BLaER1 treated with 17β-estradiol and CSF1 and Interleukin-3, amounts not matched to agents 10 nM and 100 nM (cell line): ENCODE results near the gene GTF3C1.

Experiments
- H3K27ac ChIP-seq, 11 experiments: shearing (Covaris generic); formaldehyde crosslinking; 2 replicates each; pipeline ENCODE4 v1.8.1; 2022
- H3K27me3 ChIP-seq, 11 experiments: shearing (Covaris generic); formaldehyde crosslinking; 2 replicates each; pipeline ENCODE4 v1.8.1; 2022
- H3K36me3 ChIP-seq, 11 experiments: shearing (Covaris generic); formaldehyde crosslinking; 2 replicates each; pipeline ENCODE4 v1.8.1; 2022
- H3K4me1 ChIP-seq, 10 experiments: shearing (Covaris generic); formaldehyde crosslinking; 2 replicates each; pipeline ENCODE4 v1.8.1; 2022
- H3K4me2 ChIP-seq, 11 experiments: shearing (Covaris generic); formaldehyde crosslinking; 2 replicates each; pipeline ENCODE4 v1.8.1; 2022
- H3K4me3 ChIP-seq, 10 experiments: shearing (Covaris generic); formaldehyde crosslinking; 2 replicates each; pipeline ENCODE4 v1.8.1; 2022
- H3K9ac ChIP-seq, 11 experiments: shearing (Covaris generic); formaldehyde crosslinking; 2 replicates each; pipeline ENCODE4 v1.8.1; 2022
- H3K9me3 ChIP-seq, 11 experiments: shearing (Covaris generic); formaldehyde crosslinking; replicated peaks in 1 of 11; 2 replicates each; pipeline ENCODE4 v1.8.1; 2022
- H4K20me1 ChIP-seq, 11 experiments: shearing (Covaris generic); formaldehyde crosslinking; 2 replicates each; pipeline ENCODE4 v1.8.1; 2022
- Cebpa-rat ChIP-seq, 11 experiments: shearing (Covaris generic); IDR thresholded peaks; 2 replicates each; pipeline ENCODE4 v1.8.1; 2022

Gene GTF3C1

GRCh38 chr16:27506771-27507170 lies 42.9 kb downstream of the GTF3C1 start:
- Histone ChIP-seq H3K36me3 (peaks cover 97 to 100% (median 99%) of the 10 kb centered on the region in 11 experiments), H3K27ac (no peak overlapping the region), H4K20me1 (peaks cover 0 to 31% (median 0%) of the 10 kb centered on the region in 11 experiments; a peak in 4 of 22 replicates)

DNA sequence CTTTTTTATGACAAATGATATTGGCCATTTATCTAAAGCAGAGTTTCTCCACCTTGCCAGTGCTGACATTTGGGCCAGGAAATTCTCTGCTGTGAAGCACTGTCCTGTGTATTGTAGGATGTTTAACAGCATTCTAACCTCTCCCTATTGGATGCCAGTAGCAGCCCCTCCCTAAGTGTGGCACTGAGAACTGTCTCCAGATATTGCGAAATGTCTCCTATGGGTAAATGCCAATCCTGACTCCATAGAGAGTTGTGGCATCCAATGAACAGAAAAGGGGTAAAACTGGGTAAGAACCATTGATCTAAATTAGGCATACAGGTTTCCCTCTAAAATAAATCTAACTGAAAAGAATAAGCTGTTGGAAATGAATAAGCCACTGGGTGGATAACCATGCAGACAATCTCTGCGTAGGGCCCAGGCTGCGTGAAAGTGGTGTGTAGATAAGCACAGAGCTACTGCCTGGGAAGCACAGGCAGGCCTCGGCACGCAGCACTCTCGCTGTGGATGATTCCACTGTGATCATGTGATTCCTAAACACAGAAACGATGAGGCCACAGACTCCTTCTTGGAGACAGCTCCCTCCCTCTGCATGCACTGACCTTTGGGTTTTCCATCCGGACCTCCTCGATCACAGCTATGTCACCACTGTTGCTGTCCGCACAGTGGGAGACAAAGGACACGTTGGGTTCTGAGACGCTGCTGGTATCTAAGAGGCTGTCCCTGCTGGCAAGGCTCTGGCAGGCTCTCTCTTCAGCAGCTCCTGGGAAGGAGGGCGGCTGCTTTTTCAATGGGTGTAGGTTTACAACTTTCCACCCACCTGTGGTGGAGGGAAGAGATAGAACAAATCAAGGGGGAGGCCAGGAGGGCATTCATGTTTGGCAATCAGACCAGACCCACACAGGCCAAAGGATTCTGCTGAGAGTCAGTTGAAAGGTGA lies 44.1 kb downstream of the GTF3C1 start:
- peak in 7 of 11 experiments; percentile 45 to 89 (median 64); a peak in 11 of 22 replicates for TF ChIP-seq Cebpa-rat (IDR thresholded peaks at IDR 0.05)
- H3K36me3 ChIP-seq, result peaks cover 97 to 100% (median 99%) of the 10 kb centered on the region in 11 experiments
- no peaks in the 10 kb centered on the region for H3K27me3 ChIP-seq

More at GRCh38 chr16:27506771-27507170, 42.9 kb downstream of the GTF3C1 start:
- H3K27me3 ChIP-seq, result no peaks in the 10 kb centered on the region
- no peak for TF ChIP-seq Cebpa-rat (IDR thresholded peaks at IDR 0.05)
- no peaks in the 10 kb centered on the region for H3K9me3 ChIP-seq
- H3K4me1 ChIP-seq, result 0 out of 20 replicates have a peak, but pooled peaks cover 0 to 3% (median 0%) of the 10 kb centered on the region in 10 experiments
- no peak overlapping the region for H3K9ac ChIP-seq
- H3K4me2 ChIP-seq, result no peak overlapping the region
- H3K4me3 ChIP-seq, result no peak overlapping the region

DNA sequence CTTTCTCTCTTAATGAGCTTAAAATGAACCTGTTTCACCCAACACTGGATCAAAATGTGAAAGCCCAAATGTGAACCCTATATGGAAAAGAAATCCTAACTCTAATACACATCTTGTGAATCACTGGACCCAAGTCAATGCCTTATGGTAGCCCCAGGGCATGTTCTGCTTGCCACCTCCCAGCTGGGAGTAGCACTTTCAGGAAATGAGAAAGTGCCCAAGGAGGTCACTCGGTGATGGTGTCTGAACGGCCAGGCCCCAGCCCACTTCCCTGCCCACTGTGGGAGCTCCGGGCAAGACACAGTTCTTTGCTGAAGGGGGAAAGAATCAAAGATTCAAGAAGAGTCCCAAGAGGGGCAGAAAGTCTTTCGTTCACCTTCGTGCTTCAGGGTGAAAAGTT lies 46.1 kb downstream of the GTF3C1 start:
- Histone ChIP-seq H3K4me3 (no peak overlapping the region), H3K27ac (no peak overlapping the region), H3K4me2 (no peak overlapping the region), H3K36me3 (peaks cover 98 to 100% (median 99%) of the 10 kb centered on the region in 11 experiments), H3K4me1 (0 out of 20 replicates have a peak, but pooled peaks cover 0 to 4% (median 0%) of the 10 kb centered on the region in 10 experiments), H3K9ac (no peak overlapping the region), H4K20me1 (peaks cover 0 to 29% (median 0%) of the 10 kb centered on the region in 11 experiments; a peak in 4 of 22 replicates), H3K9me3 (no peaks in the 10 kb centered on the region), H3K27me3 (no peaks in the 10 kb centered on the region)
- TF ChIP-seq Cebpa-rat (IDR thresholded peaks at IDR 0.05), result no peak

More for the DNA sequence above, 44.1 kb downstream of the GTF3C1 start:
- 0 out of 20 replicates have a peak, but pooled peaks cover 0 to 4% (median 0%) of the 10 kb centered on the region in 10 experiments for H3K4me1 ChIP-seq
- H3K4me3 ChIP-seq, result no peak overlapping the region
- H3K9me3 ChIP-seq, result no peaks in the 10 kb centered on the region
- no peak overlapping the region for H3K27ac ChIP-seq
- no peak overlapping the region for H3K4me2 ChIP-seq
- H4K20me1 ChIP-seq, result peaks cover 0 to 23% (median 0%) of the 10 kb centered on the region in 11 experiments; a peak in 3 of 22 replicates
- no peak overlapping the region for H3K9ac ChIP-seq

- Histone ChIP-seq H4K20me1 (peaks cover 0 to 28% (median 0%) of the 10 kb centered on the region in 11 experiments; a peak in 3 of 22 replicates), H3K9ac (no peak overlapping the region), H3K36me3 (peaks cover 98 to 100% (median 99%) of the 10 kb centered on the region in 11 experiments), H3K27ac (no peak overlapping the region), H3K4me3 (no peak overlapping the region), H3K9me3 (no peaks in the 10 kb centered on the region), H3K4me1 (0 out of 20 replicates have a peak, but pooled peaks cover 0 to 4% (median 0%) of the 10 kb centered on the region in 10 experiments), H3K27me3 (no peaks in the 10 kb centered on the region), H3K4me2 (no peak overlapping the region)
- TF ChIP-seq Cebpa-rat (IDR thresholded peaks at IDR 0.05), result no peak
Measured at GRCh38 chr16:27500801-27501200, 48.9 kb downstream of the GTF3C1 start.

DNA sequence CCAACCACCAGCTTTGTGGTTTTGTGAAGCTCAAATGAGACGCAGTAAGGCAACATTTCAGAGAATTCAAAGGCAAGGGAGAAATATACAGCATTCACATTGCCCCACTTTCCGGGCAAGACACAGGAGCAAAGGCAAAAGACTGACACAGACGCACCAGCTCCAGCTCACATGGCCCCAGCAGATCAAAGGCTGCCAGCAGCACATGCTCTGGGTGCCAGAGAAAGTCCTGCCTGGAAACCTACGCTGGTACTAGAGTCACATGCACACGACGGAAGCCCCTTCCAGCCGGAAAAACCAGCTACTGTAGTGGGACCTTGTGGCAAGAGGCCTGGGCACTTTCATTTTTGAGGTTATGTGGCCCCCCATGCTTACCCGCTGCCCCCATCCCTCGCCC lies 50.1 kb downstream of the GTF3C1 start:
- Histone ChIP-seq H3K36me3 (peaks cover 98 to 100% (median 99%) of the 10 kb centered on the region in 11 experiments), H3K4me1 (0 out of 20 replicates have a peak, but pooled peaks cover 0 to 4% (median 0%) of the 10 kb centered on the region in 10 experiments), H3K9me3 (no peaks in the 10 kb centered on the region), H3K27ac (no peak overlapping the region), H3K27me3 (no peaks in the 10 kb centered on the region), H3K4me2 (no peak overlapping the region), H3K9ac (no peak overlapping the region), H4K20me1 (peaks cover 0 to 25% (median 0%) of the 10 kb centered on the region in 11 experiments; a peak in 4 of 22 replicates), H3K4me3 (no peak overlapping the region)
- TF ChIP-seq Cebpa-rat (IDR thresholded peaks at IDR 0.05), result no peak

DNA sequence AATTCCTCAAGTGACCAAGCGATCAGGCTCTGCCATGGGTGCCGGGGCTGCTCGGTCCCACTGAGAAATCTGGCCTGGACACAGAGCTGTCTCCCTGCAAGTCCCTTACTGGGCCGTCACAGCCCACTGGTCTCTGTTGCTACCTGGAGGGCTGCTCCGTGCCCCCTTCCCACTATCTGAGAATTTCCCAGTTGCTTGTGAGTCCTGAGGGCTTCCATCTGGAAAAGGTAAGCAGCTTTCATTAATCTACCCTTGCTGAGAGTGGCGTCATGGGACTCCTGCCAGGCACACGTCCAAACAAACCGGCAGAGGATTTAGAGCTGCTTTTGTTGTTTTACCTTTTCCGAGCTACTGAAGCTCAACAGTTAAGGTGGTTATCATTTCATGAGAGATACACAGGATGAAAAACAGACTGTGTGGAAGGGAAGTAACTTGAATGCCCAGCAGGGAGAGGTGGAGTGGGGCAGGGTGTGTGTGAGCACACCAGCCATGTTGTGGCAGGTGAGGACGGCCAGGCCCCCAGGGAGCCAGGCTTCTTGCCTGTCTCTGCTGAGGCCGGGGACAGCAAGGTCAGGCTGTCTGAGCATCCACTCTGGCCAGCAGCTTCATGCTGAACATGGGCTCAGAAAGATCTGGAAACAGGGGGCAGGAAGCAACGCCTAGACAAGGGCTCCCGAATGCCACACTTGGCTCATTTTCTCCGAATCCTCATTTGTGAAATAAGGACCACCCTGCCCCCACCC lies 50.6 kb downstream of the GTF3C1 start:
- H3K27me3 ChIP-seq, result no peaks in the 10 kb centered on the region
- H3K9ac ChIP-seq, result no peak overlapping the region
- H3K4me1 ChIP-seq, result 0 out of 20 replicates have a peak, but pooled peaks cover 0 to 4% (median 0%) of the 10 kb centered on the region in 10 experiments
- H4K20me1 ChIP-seq, result peaks cover 0 to 19% (median 0%) of the 10 kb centered on the region in 11 experiments; a peak in 4 of 22 replicates
- peaks cover 98 to 100% (median 99%) of the 10 kb centered on the region in 11 experiments for H3K36me3 ChIP-seq
- no peak overlapping the region for H3K4me2 ChIP-seq
- H3K27ac ChIP-seq, result no peak overlapping the region
- no peak for TF ChIP-seq Cebpa-rat (IDR thresholded peaks at IDR 0.05)
- no peak overlapping the region for H3K4me3 ChIP-seq
- H3K9me3 ChIP-seq, result no peaks in the 10 kb centered on the region

DNA sequence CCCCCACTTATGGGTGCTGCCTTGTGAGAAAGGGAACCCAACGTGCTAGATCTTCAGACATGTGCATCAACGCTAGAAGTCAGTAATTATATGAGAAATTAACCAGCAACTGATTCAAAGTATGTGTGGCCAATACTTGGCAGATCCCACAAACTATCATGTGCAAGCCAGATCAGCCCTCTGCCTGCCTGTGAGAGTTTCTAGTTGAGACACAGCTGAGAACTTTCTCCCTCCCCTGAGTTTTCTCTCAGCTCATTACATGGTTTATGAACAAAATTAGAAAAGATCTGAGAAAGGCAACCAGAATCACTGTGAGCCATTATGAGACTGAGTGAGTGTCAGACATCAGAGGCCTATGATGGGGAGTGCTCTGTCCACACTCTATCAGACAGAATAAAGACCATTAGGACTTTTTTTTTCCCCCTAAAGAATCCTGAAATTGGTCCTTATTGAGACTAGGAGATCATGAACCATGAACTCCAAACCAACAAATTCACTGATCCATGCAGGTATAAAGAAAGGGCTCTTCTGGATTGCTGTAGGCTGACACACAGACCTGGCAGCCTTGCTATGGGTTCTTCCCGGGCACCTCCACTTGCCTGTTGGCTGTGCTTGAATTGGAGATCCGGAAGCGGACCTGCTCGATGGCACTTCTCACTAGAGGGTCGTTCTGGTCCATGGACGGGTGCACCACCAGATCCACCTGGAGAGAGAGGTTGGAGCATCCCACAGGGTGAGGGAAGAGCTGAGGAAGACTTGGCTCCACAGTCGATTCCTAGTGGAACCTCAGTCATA lies 51.5 kb downstream of the GTF3C1 start:
- Histone ChIP-seq H3K9ac (no peak overlapping the region), H3K27ac (no peak overlapping the region)

GRCh38 chr16:27495191-27495590 lies 54.5 kb downstream of the GTF3C1 start:
- no peak overlapping the region for H3K4me2 ChIP-seq
- no peaks in the 10 kb centered on the region for H3K9me3 ChIP-seq
- H3K36me3 ChIP-seq, result peaks cover 96 to 100% (median 99%) of the 10 kb centered on the region in 11 experiments
- H3K27ac ChIP-seq, result no peak overlapping the region
- no peak overlapping the region for H3K9ac ChIP-seq
- no peaks in the 10 kb centered on the region for H3K27me3 ChIP-seq
- H4K20me1 ChIP-seq, result peaks cover 0 to 28% (median 0%) of the 10 kb centered on the region in 11 experiments; a peak in 4 of 22 replicates
- peaks cover 0 to 5% (median 0%) of the 10 kb centered on the region in 10 experiments; a peak in 2 of 20 replicates for H3K4me1 ChIP-seq
- no peak overlapping the region for H3K4me3 ChIP-seq
- no peak for TF ChIP-seq Cebpa-rat (IDR thresholded peaks at IDR 0.05)

More for the DNA sequence above, 51.5 kb downstream of the GTF3C1 start:
- H3K4me3 ChIP-seq, result no peak overlapping the region
- H3K4me2 ChIP-seq, result no peak overlapping the region
- H3K4me1 ChIP-seq, result 0 out of 20 replicates have a peak, but pooled peaks cover 0 to 4% (median 0%) of the 10 kb centered on the region in 10 experiments
- peaks cover 0 to 16% (median 0%) of the 10 kb centered on the region in 11 experiments; a peak in 4 of 22 replicates for H4K20me1 ChIP-seq
- peaks cover 96 to 100% (median 98%) of the 10 kb centered on the region in 11 experiments for H3K36me3 ChIP-seq
- no peaks in the 10 kb centered on the region for H3K9me3 ChIP-seq
- TF ChIP-seq Cebpa-rat (IDR thresholded peaks at IDR 0.05), result no peak
- H3K27me3 ChIP-seq, result no peaks in the 10 kb centered on the region
